Aorta (tissue), 5 donors: ENCODE measurements around the gene A2ML1. TPM values are rescaled to one million over a fixed set of nuclear protein-coding genes. Genes with fewer than 3 reads are reported as not detected.
"Not testable (repeated sequence)": the region's sequence is repeated elsewhere in the genome, so short reads cannot be mapped to it uniquely, and the experiment has no call there.

Experiments
- ATAC-seq: fragments of 200-7000 bp; cut with Tn5 transposase; one replicate; pipeline ENCODE4 v1.9.1; 2022; ENCODE audit warnings: moderate library complexity; ENCODE audit not compliant: low FRiP score
- DNase-seq, 2 donors: peaks; one replicate each; pipeline ENCODE4 v3.0.0-alpha.2; 2020
- H3K27ac ChIP-seq, 2 donors: one replicate each; pipeline ENCODE4 v1.5.1; 2013; ENCODE audit warnings: low read length in 2 of 2, mild to moderate bottlenecking in 2 of 2, moderate library complexity in 2 of 2, control low read depth in 1 of 2, inconsistent platforms in 1 of 2, low read depth in 1 of 2
- H3K27me3 ChIP-seq, 2 donors: one replicate each; pipeline ENCODE4 v1.6.1; 2013; ENCODE audit warnings: control low read depth in 1 of 2, low read length in 1 of 2, mild to moderate bottlenecking in 1 of 2, moderate library complexity in 1 of 2; ENCODE audit not compliant: insufficient read depth in 2 of 2, control insufficient read depth in 1 of 2
- H3K36me3 ChIP-seq, 2 donors: one replicate each; pipeline ENCODE4 v1.6.1; 2013; ENCODE audit warnings: control low read depth in 1 of 2, low read length in 1 of 2, mild to moderate bottlenecking in 1 of 2; ENCODE audit not compliant: insufficient read depth in 2 of 2, control insufficient read depth in 1 of 2
- H3K4me1 ChIP-seq, 2 donors: one replicate each; pipeline ENCODE4 v1.6.1; 2013; ENCODE audit warnings: low read length in 2 of 2, control low read depth in 1 of 2, mild to moderate bottlenecking in 1 of 2, moderate library complexity in 1 of 2; ENCODE audit not compliant: insufficient read depth in 2 of 2, control insufficient read depth in 1 of 2
- H3K4me3 ChIP-seq, 2 donors: one replicate each; pipeline ENCODE4 v1.5.1; 2013; ENCODE audit warnings: low read length in 2 of 2, control low read depth in 1 of 2, mild to moderate bottlenecking in 1 of 2
- H3K9me3 ChIP-seq: one replicate; pipeline ENCODE4 v1.6.1; 2013; ENCODE audit warnings: mild to moderate bottlenecking, low read length; ENCODE audit not compliant: control insufficient read depth
- WGBS, 2 donors: extraction: QIAGEN DNeasy Blood & Tissue Kit; methylation state at CpG; one replicate each; pipeline ENCODE4 v1.1.7; 2013; 5-methylcytosine and 5-hydroxymethylcytosine counted together
- intact Hi-C, 2 donors: fragments of 100-400 bp; cut with DNase I; formaldehyde crosslinking; loops; one replicate each; pipeline versions ENCODE4 v1.14.2 to v1.15.0; 2022
- polyA plus RNA-seq, 2 donors: library from polyadenylated mRNA; stranded (reverse); fragments of 200-250 nt; gene quantifications; one replicate each; pipeline ENCODE4 v1.2.3, GENCODE V29; 2013
- total RNA-seq, 2 donors: library from RNA; stranded (reverse); fragmentation: NEBNext Ultra II Directional; extraction: Animal tissue kit (Norgen Biotek cat#: 25700); gene quantifications; one replicate each; pipeline ENCODE4 v1.2.1, GENCODE V29; 2021
- donor health status: healthy with polysubstance abuse.
- donor health status: Bipolar disorder and iron deficiency.
- donor health status: DM: no; HTN: no; CAD: no.
- donor health status: DM: no; HTN: no; CAD: no.
- donor health status: DM: yes; HTN: yes; CAD: no.

A2ML1 gene
- total and polyA plus RNA-seq, 4 donors: 0.06 to 0.63 (median 0.21) TPM

DNA sequence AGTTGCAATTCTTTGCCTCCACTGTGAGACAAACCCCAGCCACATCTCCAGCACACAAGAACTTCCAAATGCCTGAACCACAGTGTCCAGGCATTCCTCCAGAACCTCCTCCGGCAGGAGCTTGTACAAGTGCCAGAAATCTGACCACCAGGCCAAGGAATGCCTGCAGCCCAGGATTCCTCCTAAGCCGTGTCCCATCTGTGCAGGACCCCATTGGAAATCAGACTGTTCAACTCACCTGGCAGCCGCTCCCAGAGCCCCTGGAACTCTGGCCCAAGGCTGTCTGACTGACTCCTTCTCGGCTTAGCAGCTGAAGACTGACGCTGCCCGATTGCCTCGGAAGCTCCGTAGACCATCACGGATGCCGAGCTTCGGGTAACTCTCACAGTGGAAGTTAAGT, 15.3 kb upstream of the A2ML1 start:
- WGBS, 2 donors: 83 to 88% methylated on average over 10 to 11 of the region's 11 CpGs
- H3K9me3 ChIP-seq, H3K36me3 ChIP-seq, ATAC-seq, H3K27me3 ChIP-seq, H3K4me1 ChIP-seq, H3K27ac ChIP-seq, H3K4me3 ChIP-seq, intact Hi-C loops, DNase-seq: not testable (repeated sequence)

DNA sequence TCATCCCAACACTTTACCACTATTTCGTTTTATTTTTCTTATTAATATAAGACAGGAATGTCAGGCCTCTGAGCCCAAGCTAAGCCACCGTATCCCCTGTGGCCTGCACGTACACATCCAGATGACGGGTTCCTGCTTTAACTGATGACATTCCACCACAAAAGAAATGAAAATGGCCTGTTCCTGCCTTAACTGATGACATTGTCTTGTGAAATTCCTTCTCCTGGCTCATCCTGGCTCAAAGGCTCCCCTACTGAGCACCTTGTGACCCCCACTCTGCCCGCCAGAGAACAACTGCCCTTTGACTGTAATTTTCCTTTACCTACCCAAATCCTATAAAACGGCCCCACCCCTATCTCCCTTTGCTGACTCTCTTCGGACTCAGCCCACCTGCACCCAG, 12.3 kb upstream of the A2ML1 start:
- H3K27me3 ChIP-seq, DNase-seq, H3K4me3 ChIP-seq, ATAC-seq, H3K36me3 ChIP-seq, H3K4me1 ChIP-seq, intact Hi-C loops, H3K27ac ChIP-seq, H3K9me3 ChIP-seq: not testable (repeated sequence)
- WGBS, 2 donors: 77 to 83% methylated on average over 7 of the region's 7 CpGs

DNA sequence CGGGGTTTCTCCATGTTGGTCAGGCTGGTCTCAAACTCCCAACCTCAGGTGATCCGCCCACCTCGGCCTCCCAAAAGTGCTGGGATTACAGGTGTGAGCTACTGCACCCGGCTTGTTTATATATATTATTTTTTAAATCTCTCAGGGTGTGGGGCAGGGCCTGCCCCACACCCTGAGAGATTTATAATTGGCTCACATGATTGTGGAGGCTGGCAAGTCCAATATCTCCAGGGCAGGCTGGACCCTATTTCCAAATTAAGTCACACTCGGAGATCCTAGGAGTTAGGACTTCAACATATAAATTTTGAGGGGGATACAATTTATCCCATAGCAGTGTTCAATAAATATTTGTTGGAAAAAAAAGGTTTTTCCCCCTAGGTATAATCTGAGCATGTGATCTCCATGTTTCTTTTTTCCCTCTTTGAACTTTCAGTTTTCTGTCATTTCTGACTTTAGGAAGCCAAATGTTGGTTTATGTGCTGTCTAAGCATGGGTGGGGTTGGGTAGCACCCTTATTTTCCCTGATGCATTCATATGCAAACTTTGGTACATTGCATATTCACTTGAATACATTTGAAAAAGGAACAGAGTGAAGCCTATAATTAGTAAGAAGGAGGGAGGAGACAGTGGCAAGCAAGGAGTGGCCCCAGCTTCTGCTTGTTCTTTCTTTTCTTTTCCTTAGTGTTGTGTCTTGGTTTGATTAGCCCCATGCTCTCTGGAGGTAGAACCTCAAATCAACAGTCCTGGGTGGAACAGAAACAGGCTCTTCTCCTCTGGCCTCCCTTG, 8.7 kb upstream of the A2ML1 start:
- no peaks in the 10 kb centered on the region for H3K27me3 ChIP-seq
- no peaks in the 10 kb centered on the region for H3K4me1 ChIP-seq
- no peaks in the 10 kb centered on the region for H3K36me3 ChIP-seq
- ATAC-seq (no peak), DNase-seq (no peak)
- WGBS, 2 donors: 67 to 75% methylated on average over 5 of the region's 5 CpGs
- intact Hi-C loops: no loop called here
- no peaks in the 10 kb centered on the region for H3K9me3 ChIP-seq
- no peak overlapping the region for H3K27ac ChIP-seq
- no peak overlapping the region for H3K4me3 ChIP-seq

DNA sequence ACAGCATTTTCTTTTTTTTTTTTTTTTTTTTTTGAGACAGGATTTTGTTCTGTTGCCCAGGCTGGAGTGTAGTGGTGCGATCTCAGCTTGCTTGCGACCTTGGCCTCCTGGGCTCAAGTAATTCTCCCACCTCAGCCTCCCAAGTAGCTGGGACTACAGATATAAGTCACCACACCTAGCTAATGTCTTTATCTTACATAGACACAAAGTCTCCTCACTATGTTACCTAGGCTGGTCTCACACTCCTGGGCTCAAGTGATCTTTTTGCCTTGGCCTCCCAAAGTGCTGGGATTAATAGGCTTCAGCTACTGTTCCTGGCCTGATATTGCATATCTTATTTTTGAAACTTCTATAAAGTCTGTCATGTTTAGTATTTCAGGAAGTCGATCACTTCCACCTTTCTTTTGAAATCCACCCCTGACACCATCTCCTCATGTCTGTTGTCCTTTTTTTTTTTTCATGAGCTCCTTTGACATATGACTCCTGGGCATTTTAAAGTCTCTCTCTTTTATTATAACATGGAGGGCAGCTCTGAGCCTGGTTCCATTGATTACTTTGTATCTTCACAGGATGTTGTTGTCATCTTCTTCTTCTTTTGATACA, 5.9 kb upstream of the A2ML1 start:
- H3K36me3 ChIP-seq: no peaks in the 10 kb centered on the region
- H3K9me3 ChIP-seq: no peaks in the 10 kb centered on the region
- no peaks in the 10 kb centered on the region for H3K4me1 ChIP-seq
- ATAC-seq (no peak), DNase-seq (no peak)
- H3K27me3 ChIP-seq: no peaks in the 10 kb centered on the region
- H3K4me3 ChIP-seq: no peak overlapping the region
- 90 to 94% methylated on average over 3 of the region's 3 CpGs for WGBS, 2 donors
- intact Hi-C loops: no loop called here
- no peak overlapping the region for H3K27ac ChIP-seq

DNA sequence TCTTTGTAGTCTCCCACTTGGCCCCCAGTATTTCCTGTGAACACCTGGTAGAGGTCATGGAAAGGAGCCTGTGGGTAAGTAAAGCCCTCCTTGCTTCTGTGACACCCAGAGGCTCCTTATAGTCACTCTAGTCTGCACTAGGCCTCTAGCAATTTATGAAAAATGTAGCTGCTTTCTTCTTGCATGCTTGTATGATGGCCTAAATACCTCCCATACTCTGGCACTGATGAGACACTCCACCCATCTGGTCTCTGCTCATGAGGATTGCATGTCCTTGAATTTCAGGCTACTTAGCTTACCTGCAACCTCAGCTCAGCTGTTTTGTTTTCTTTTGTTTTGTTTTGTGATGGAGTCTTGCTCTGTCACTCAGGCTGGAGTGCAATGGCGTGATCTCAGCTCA, 4.6 kb upstream of the A2ML1 start:
- no peaks in the 10 kb centered on the region for H3K27me3 ChIP-seq
- H3K4me1 ChIP-seq: no peaks in the 10 kb centered on the region
- H3K9me3 ChIP-seq: no peaks in the 10 kb centered on the region
- WGBS, 2 donors: 95 to 100% methylated on average over 1 of the region's 1 CpG
- ATAC-seq (no peak), DNase-seq (no peak)
- intact Hi-C loops: no loop called here
- H3K27ac ChIP-seq: no peak overlapping the region
- H3K36me3 ChIP-seq: no peaks in the 10 kb centered on the region
- no peak overlapping the region for H3K4me3 ChIP-seq

DNA sequence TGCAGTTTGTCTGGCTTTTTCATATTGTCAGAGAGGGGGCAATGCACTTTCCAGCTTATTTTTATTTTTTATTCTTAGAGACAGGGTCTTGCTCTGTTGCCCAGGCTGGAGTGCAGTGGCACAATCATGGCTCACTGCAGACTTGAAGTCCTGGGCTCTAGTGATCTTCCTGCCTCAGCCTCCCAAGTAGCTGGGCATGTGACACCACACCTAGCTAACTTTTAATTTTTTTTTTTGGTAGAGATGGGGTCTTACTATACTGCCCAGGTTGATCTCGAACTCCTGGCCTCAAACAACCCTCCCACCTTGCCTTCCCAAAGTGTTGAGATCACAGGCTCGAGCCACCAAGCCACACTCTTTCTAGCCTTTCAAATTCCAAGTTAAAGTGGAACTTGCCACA, 3.9 kb upstream of the A2ML1 start:
- ATAC-seq (no peak), DNase-seq (no peak)
- Histone ChIP-seq H3K9me3 (no peaks in the 10 kb centered on the region), H3K27ac (no peak overlapping the region), H3K27me3 (no peaks in the 10 kb centered on the region), H3K4me1 (no peaks in the 10 kb centered on the region), H3K36me3 (no peaks in the 10 kb centered on the region), H3K4me3 (no peak overlapping the region)
- intact Hi-C loops: no loop called here
- 87 to 88% methylated on average over 2 of the region's 2 CpGs for WGBS, 2 donors

DNA sequence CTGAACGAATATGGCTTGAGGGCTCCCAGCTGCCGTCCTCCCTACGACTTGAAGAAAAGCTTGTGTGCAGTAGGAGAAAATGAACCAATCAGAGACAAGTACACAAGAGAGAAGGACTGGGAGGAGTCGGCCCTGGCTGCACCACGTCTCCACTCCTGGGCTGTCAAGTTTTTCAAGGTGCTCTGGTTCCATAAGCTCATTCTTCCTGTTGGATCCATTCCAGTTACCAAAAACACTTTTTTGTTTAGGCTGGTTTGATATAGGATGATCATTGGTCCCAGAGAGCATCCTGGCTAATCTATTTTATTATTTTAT, 2.8 kb upstream of the A2ML1 start:
- Histone ChIP-seq H3K4me1 (peaks cover 0 to 4% of the 10 kb centered on the region in 2 donors), H3K9me3 (no peaks in the 10 kb centered on the region), H3K27me3 (no peaks in the 10 kb centered on the region), H3K36me3 (no peaks in the 10 kb centered on the region), H3K4me3 (no peak overlapping the region), H3K27ac (no peak overlapping the region)
- intact Hi-C loops: no loop called here
- DNase-seq (no peak), ATAC-seq (no peak)
- WGBS, 2 donors: 42 to 53% methylated on average over 5 of the region's 5 CpGs

DNA sequence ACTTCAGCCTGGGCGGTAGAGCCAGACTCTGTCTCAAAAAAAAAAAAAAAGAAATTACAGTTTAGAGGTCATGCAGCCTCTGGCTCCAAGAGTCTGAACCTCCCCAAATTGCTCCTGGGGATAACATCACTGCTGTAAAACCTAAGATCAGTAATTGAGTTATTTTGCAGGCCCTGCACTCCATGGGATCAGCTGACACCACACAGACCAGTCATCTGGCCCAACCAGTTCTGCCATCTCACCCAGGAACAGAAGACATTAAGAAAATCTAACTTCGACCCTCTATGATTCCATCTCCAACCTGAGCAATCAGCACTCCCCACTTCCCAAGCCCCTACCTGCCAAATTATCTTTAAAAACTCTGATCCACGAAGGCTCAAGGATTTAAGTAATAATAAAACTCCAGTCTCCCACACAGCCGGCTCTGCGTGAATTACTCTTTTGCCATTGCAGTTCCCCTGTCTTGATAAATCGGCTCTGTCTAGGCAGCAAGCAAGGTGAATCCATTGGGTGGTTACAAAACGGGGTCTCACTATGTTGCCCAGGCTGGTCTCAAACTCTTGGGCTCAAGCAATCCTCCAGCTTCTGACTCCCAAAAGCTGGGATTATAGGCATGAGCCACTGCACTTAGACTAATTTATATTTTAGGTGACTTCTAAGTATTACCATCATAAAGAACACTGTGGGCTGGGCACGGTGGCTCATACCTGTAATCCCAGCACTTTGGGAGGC, 1.6 kb upstream of the A2ML1 start:
- H3K4me1 ChIP-seq, DNase-seq, H3K9me3 ChIP-seq, intact Hi-C loops, ATAC-seq, H3K27ac ChIP-seq, H3K36me3 ChIP-seq, H3K27me3 ChIP-seq, H3K4me3 ChIP-seq: not testable (repeated sequence)
- WGBS, 2 donors: 93 to 95% methylated on average over 8 of the region's 8 CpGs

DNA sequence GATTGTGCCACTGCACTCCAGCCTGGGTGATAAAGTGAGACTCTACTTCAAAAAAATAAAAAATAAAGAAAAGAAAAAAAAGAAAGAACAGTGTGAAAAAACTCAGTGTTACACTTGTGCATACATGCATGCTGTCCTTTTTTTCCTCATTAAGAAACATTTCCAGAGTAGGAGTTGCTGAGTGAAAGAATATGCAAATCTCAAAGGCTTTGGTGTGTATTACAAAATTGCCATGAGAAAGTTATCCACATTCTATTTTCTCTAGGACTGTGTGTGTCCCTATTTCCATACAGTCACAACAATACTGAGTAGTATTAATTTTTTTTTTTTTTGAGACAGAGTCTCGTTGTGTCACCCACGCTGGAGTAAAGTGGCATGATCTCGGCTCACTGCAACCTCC, 830 bp upstream of the A2ML1 start:
- Histone ChIP-seq H3K4me1 (peaks cover 0 to 4% of the 10 kb centered on the region in 2 donors), H3K36me3 (no peaks in the 10 kb centered on the region), H3K27ac (no peak overlapping the region), H3K4me3 (no peak overlapping the region), H3K27me3 (no peaks in the 10 kb centered on the region), H3K9me3 (no peaks in the 10 kb centered on the region)
- ATAC-seq (no peak), DNase-seq (no peak)
- intact Hi-C loops: no loop called here
- WGBS, 2 donors: 79 to 86% methylated on average over 3 of the region's 3 CpGs
